PC-9 (cell line): ENCODE measurements around the gene AK9.

Experiments
- EZH2 ChIP-seq: fragments of 200-600 bp; sonication (generic); IDR thresholded peaks from 2 replicates; pipeline ENCODE4 v1.8.0; 2017; ENCODE audit warnings: antibody characterized with exemption, low read depth
- TF ChIP-seq, protein P1 (sequence below): fragments of 200-600 bp; sonication (generic); conservative IDR thresholded peaks from 2 replicates; pipeline ENCODE4 v1.6.1; 2017; ENCODE audit warnings: mixed run types, antibody characterized with exemption, mild to moderate bottlenecking, moderate library complexity

DNA sequence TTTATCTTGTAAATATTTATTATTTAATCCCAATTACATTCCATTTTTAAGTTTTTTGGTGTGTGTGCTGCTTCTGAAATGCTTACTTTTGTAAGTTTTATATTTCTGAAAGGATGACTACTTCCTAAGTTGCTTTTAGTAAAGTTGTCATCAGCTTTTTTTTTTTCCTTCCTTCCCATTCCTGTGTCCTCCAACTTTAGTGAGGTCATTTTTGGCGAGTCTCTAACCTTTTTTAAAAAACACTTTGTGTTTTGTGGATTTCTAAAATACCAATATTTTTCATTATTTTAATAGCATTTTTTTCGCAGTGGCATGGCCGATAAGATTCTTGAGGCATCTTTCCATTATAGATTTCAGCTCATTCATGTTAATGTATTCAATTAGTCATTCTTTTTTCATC, 31.0 kb upstream of the AK9 start:
- TF ChIP-seq, protein P1, sequence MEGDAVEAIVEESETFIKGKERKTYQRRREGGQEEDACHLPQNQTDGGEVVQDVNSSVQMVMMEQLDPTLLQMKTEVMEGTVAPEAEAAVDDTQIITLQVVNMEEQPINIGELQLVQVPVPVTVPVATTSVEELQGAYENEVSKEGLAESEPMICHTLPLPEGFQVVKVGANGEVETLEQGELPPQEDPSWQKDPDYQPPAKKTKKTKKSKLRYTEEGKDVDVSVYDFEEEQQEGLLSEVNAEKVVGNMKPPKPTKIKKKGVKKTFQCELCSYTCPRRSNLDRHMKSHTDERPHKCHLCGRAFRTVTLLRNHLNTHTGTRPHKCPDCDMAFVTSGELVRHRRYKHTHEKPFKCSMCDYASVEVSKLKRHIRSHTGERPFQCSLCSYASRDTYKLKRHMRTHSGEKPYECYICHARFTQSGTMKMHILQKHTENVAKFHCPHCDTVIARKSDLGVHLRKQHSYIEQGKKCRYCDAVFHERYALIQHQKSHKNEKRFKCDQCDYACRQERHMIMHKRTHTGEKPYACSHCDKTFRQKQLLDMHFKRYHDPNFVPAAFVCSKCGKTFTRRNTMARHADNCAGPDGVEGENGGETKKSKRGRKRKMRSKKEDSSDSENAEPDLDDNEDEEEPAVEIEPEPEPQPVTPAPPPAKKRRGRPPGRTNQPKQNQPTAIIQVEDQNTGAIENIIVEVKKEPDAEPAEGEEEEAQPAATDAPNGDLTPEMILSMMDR: no peak
- TF ChIP-seq EZH2: no peak
